IMR-90 (cell line): ENCODE results near the gene NOL6. TPM values are rescaled to one million over a fixed set of nuclear protein-coding genes. Genes with fewer than 3 reads are reported as not detected.

Experiments
- ATAC-seq: fragments of 200-7000 bp; cut with Tn5 transposase; 2 replicates; pipeline ENCODE4 v1.9.1; 2020; ENCODE audit warnings: low read depth, mild to moderate bottlenecking, moderate library complexity
- BruUV-seq: library from RNA; stranded (reverse); fragments of 400-500 nt; replicated peaks from 2 replicates; lab custom pipeline; 2021; lab: Mats Ljungman, UMichigan
- CTCF ChIA-PET: fragments of 300-600 bp; formaldehyde crosslinking; extraction: SDS; loops from one replicate; lab custom pipeline; 2021; ENCODE audit warnings: antibody characterized with exemption; lab: Yijun Ruan, JAX
- POLR2A ChIA-PET: fragments of 300-600 bp; sonication (Branson Sonifier 250); formaldehyde crosslinking; loops from one replicate; lab custom pipeline; 2022; ENCODE audit warnings: antibody characterized with exemption; ENCODE audit not compliant: unreplicated experiment; lab: Charles Lee
- DNase-seq: peaks from one replicate; pipeline ENCODE4 v3.0.0; 2013
- H2AFZ ChIP-seq: replicated peaks from 2 replicates; pipeline ENCODE3; 2013; ENCODE audit warnings: low read length, mild to moderate bottlenecking; ENCODE audit not compliant: poor library complexity
- H2AK5ac ChIP-seq: 2 replicates; pipeline ENCODE4 v1.6.1; 2013; ENCODE audit warnings: low read depth, low read length, inconsistent platforms
- H2AK9ac ChIP-seq: replicated peaks from 2 replicates; pipeline ENCODE3; 2013; ENCODE audit warnings: mild to moderate bottlenecking, low read depth, low read length, moderate library complexity; ENCODE audit not compliant: poor library complexity
- H2BK120ac ChIP-seq: 2 replicates; pipeline ENCODE4 v1.6.1; 2013; ENCODE audit warnings: low read depth, low read length, inconsistent platforms
- H2BK15ac ChIP-seq: 3 replicates; pipeline ENCODE4 v1.6.1; 2013; ENCODE audit warnings: low read depth, low read length, inconsistent platforms
- H2BK20ac ChIP-seq: 2 replicates; pipeline ENCODE4 v1.6.1; 2013; ENCODE audit warnings: low read depth, mild to moderate bottlenecking, inconsistent platforms, low read length, moderate library complexity
- H2BK5ac ChIP-seq: 2 replicates; pipeline ENCODE4 v1.6.1; 2013; ENCODE audit warnings: mild to moderate bottlenecking, low read depth, low read length, inconsistent platforms; ENCODE audit not compliant: poor library complexity, severe bottlenecking
- H3K14ac ChIP-seq: replicated peaks from 2 replicates; pipeline ENCODE4 v1.6.1; 2013; ENCODE audit warnings: low read depth, low read length, inconsistent platforms
- H3K18ac ChIP-seq: 2 replicates; pipeline ENCODE4 v1.6.1; 2013; ENCODE audit warnings: low read depth, low read length, control low read depth
- H3K23ac ChIP-seq: 2 replicates; pipeline ENCODE4 v1.6.1; 2013; ENCODE audit warnings: low read depth, low read length, inconsistent platforms
- H3K27ac ChIP-seq: 2 replicates; pipeline ENCODE4 v1.5.1; 2013; ENCODE audit warnings: mild to moderate bottlenecking, control low read depth, low read length; ENCODE audit not compliant: insufficient read depth
- H3K27me3 ChIP-seq: 2 replicates; pipeline ENCODE4 v1.6.1; 2013; ENCODE audit warnings: low read length; ENCODE audit not compliant: control insufficient read depth, insufficient read depth
- H3K36me3 ChIP-seq: 2 replicates; pipeline ENCODE4 v1.6.1; 2013; ENCODE audit warnings: low read length, mixed read lengths; ENCODE audit not compliant: control insufficient read depth, insufficient read depth
- H3K4ac ChIP-seq: 2 replicates; pipeline ENCODE4 v1.6.1; 2013; ENCODE audit warnings: low read depth, low read length, inconsistent platforms
- H3K4me1 ChIP-seq: 2 replicates; pipeline ENCODE4 v1.6.1; 2013; ENCODE audit warnings: low read length, mixed read lengths; ENCODE audit not compliant: control insufficient read depth, insufficient read depth
- H3K4me2 ChIP-seq: 2 replicates; pipeline ENCODE4 v1.6.1; 2013; ENCODE audit warnings: low read depth, mild to moderate bottlenecking, control low read depth, low read length, moderate library complexity
- H3K4me3 ChIP-seq: 2 replicates; pipeline ENCODE4 v1.5.1; 2013; ENCODE audit warnings: low read depth, mild to moderate bottlenecking, control low read depth, low read length, moderate library complexity; ENCODE audit not compliant: insufficient read depth
- H3K56ac ChIP-seq: 2 replicates; pipeline ENCODE4 v1.6.1; 2013; ENCODE audit warnings: low read length, inconsistent platforms; ENCODE audit not compliant: insufficient read depth; ENCODE audit errors: extremely low read depth
- H3K79me1 ChIP-seq, 2 experiments: 2 replicates each; pipeline ENCODE4 v1.6.1; 2013; ENCODE audit warnings: low read length in 2 of 2, inconsistent platforms in 1 of 2, low read depth in 1 of 2
- H3K9ac ChIP-seq: 2 replicates; pipeline ENCODE4 v1.6.1; 2013; ENCODE audit warnings: low read depth, low read length, control low read depth
- H3K9me1 ChIP-seq: 2 replicates; pipeline ENCODE4 v1.6.1; 2013; ENCODE audit warnings: low read length, inconsistent platforms; ENCODE audit not compliant: insufficient read depth
- H3K9me3 ChIP-seq: 2 replicates; pipeline ENCODE4 v1.6.1; 2013; ENCODE audit warnings: low read length; ENCODE audit not compliant: control insufficient read depth, insufficient read depth
- H4K20me1 ChIP-seq: 2 replicates; pipeline ENCODE4 v1.6.1; 2013; ENCODE audit warnings: low read length, inconsistent platforms; ENCODE audit not compliant: insufficient read depth
- H4K5ac ChIP-seq: 2 replicates; pipeline ENCODE4 v1.6.1; 2013; ENCODE audit warnings: mild to moderate bottlenecking, low read depth, low read length, control low read depth
- H4K8ac ChIP-seq, 2 experiments: 2 replicates each; pipeline ENCODE4 v1.6.1; 2013; ENCODE audit warnings: low read depth in 2 of 2, low read length in 2 of 2, control low read depth in 1 of 2, inconsistent platforms in 1 of 2
- H4K91ac ChIP-seq: 2 replicates; pipeline ENCODE4 v1.6.1; 2013; ENCODE audit warnings: low read depth, low read length, inconsistent platforms; ENCODE audit not compliant: insufficient read depth
- BHLHE40 ChIP-seq: fragments of 150-350 bp; IDR thresholded peaks from 2 replicates; pipeline ENCODE4 v1.6.1; 2016; ENCODE audit warnings: mild to moderate bottlenecking, low read depth, low read length
- CEBPB ChIP-seq: IDR thresholded peaks from 2 replicates; pipeline ENCODE4 v1.6.1; 2012; ENCODE audit warnings: low read depth, low read length, improper control_type of control experiment
- CHD1 ChIP-seq: IDR thresholded peaks from 2 replicates; pipeline ENCODE4 v1.6.1; 2012; ENCODE audit warnings: low read depth, low read length, improper control_type of control experiment
- CTCF ChIP-seq: conservative IDR thresholded peaks from 2 replicates; pipeline ENCODE4 v1.5.1; 2012; ENCODE audit warnings: mild to moderate bottlenecking, low read depth, low read length, improper control_type of control experiment
- ELK1 ChIP-seq: fragments of 150-350 bp; IDR thresholded peaks from 2 replicates; pipeline ENCODE4 v1.6.1; 2016; ENCODE audit warnings: low read depth, mild to moderate bottlenecking, low read length, moderate library complexity, borderline replicate concordance
- FOS ChIP-seq: fragments of 150-350 bp; IDR thresholded peaks from 2 replicates; pipeline ENCODE4 v1.6.1; 2016; ENCODE audit warnings: low read depth, low read length
- MAFK ChIP-seq: IDR thresholded peaks from 2 replicates; pipeline ENCODE4 v1.6.1; 2012; ENCODE audit warnings: low read depth, low read length, improper control_type of control experiment
- MAZ ChIP-seq: IDR thresholded peaks from 2 replicates; pipeline ENCODE4 v1.6.1; 2012; ENCODE audit warnings: low read depth, mild to moderate bottlenecking, low read length, improper control_type of control experiment, moderate library complexity, borderline replicate concordance
- MXI1 ChIP-seq: IDR thresholded peaks from 2 replicates; pipeline ENCODE4 v1.6.1; 2012; ENCODE audit warnings: low read depth, mild to moderate bottlenecking, low read length, moderate library complexity, borderline replicate concordance
- NFE2L2 ChIP-seq: fragments of 150-350 bp; IDR thresholded peaks from 2 replicates; pipeline ENCODE4 v1.6.1; 2016; ENCODE audit warnings: low read depth, mild to moderate bottlenecking, low read length
- POLR2A ChIP-seq: IDR thresholded peaks from 2 replicates; pipeline ENCODE4 v1.6.1; 2012; ENCODE audit warnings: mild to moderate bottlenecking, low read depth, low read length
- RAD21 ChIP-seq: IDR thresholded peaks from 2 replicates; pipeline ENCODE4 v1.6.1; 2012; ENCODE audit warnings: low read length, improper control_type of control experiment
- RCOR1 ChIP-seq: IDR thresholded peaks from 2 replicates; pipeline ENCODE4 v1.6.1; 2012; ENCODE audit warnings: mild to moderate bottlenecking, low read length, improper control_type of control experiment; ENCODE audit not compliant: insufficient replicate concordance
- RFX5 ChIP-seq: IDR thresholded peaks from 2 replicates; pipeline ENCODE4 v1.8.0; 2012; ENCODE audit warnings: low read depth, mild to moderate bottlenecking, low read length, moderate library complexity
- SMC3 ChIP-seq: fragments of 150-350 bp; IDR thresholded peaks from 2 replicates; pipeline ENCODE4 v1.6.1; 2016; ENCODE audit warnings: low read depth, mild to moderate bottlenecking, antibody characterized with exemption, low read length, moderate library complexity
- USF2 ChIP-seq: fragments of 150-350 bp; IDR thresholded peaks from 2 replicates; pipeline ENCODE4 v1.6.1; 2017; ENCODE audit warnings: mild to moderate bottlenecking, antibody characterized with exemption, low read length, low read depth
- WGBS, 2 experiments: methylation state at CpG; one replicate each; pipeline versions ENCODE4 v1.1.5 to v1.1.7; 2013; ENCODE audit warnings: missing lambda C conversion rate in 2 of 2; ENCODE audit not compliant: insufficient read length in 1 of 2; ENCODE audit errors: extremely low coverage in 2 of 2; 5-methylcytosine and 5-hydroxymethylcytosine counted together
- dilution Hi-C: fragments of 300-500 bp; cut with HindIII; formaldehyde crosslinking; loops from one replicate; pipeline ENCODE4 v1.14.3; 2018; ENCODE audit warnings: low sequenced_read_pairs; ENCODE audit not compliant: unreplicated experiment
- in situ Hi-C: fragments of 300-500 bp; cut with MboI; formaldehyde crosslinking; loops from 3 replicates; pipeline ENCODE4 v1.14.3; 2019; ENCODE audit warnings: low sequenced_read_pairs, inconsistent platforms, mixed read lengths
- intact Hi-C: fragments of 100-400 bp; cut with micrococcal nuclease; formaldehyde crosslinking; loops from 2 replicates; pipeline ENCODE4 v1.10.0; 2022
- polyA plus RNA-seq, 3 experiments: library from polyadenylated mRNA; depleted of rRNA; stranded (reverse); fragments of >200 nt; gene quantifications; 2 replicates each; pipeline ENCODE4 v1.2.3, GENCODE V29; 2012; ENCODE audit warnings: low replicate concordance in 1 of 3
- total RNA-seq: library from RNA; depleted of rRNA; stranded (reverse); fragments of >200 nt; gene quantifications from 2 replicates; pipeline ENCODE4 v1.2.3, GENCODE V29; 2012

Gene NOL6
- total and polyA plus RNA-seq, 2 of the 4 experiments (the other 2 are of a cell fraction) = 47.3 to 71.7 TPM

- peaks cover 19% of the 10 kb centered on the region for H3K27me3 ChIP-seq
- H3K56ac ChIP-seq = no peak overlapping the region
- no peaks in the 10 kb centered on the region for H3K36me3 ChIP-seq
- H2BK120ac ChIP-seq = no peak overlapping the region
- ATAC-seq (no peak), DNase-seq (no peak)
- H2BK15ac ChIP-seq = no peak overlapping the region
- H3K18ac ChIP-seq = no peak overlapping the region
- no peak overlapping the region for H4K5ac ChIP-seq
- no peak overlapping the region for H4K91ac ChIP-seq
- H4K8ac ChIP-seq = no peak overlapping the region
- H3K14ac ChIP-seq = no peak overlapping the region
- H3K4ac ChIP-seq = no peak overlapping the region
- H4K20me1 ChIP-seq = no peaks in the 10 kb centered on the region
- H3K4me2 ChIP-seq = no peak overlapping the region
- no peak overlapping the region for H3K4me3 ChIP-seq
- POLR2A ChIA-PET = no interaction called here
- in situ Hi-C loops (loop anchor here (25.0 kb wide), 1 partner anchor 294 kb away; no protein-coding TSS in a partner anchor), dilution Hi-C loops (no loop called here), intact Hi-C loops (no loop called here)
- no peak overlapping the region for H3K23ac ChIP-seq
- H2AFZ ChIP-seq = no peak overlapping the region
- no peak overlapping the region for H2BK20ac ChIP-seq
- H3K79me1 ChIP-seq = no peaks in the 10 kb centered on the region
- 67% methylated on average over 1 of the region's 8 CpGs; no CpG with 5 or more reads in 1 of the 2 experiments for WGBS, 2 experiments
- BruUV-seq = no TSS peak
- no peaks in the 10 kb centered on the region for H3K9me3 ChIP-seq
- no peak overlapping the region for H2AK9ac ChIP-seq
- H3K4me1 ChIP-seq = no peaks in the 10 kb centered on the region
- no peak overlapping the region for H2BK5ac ChIP-seq
- H2AK5ac ChIP-seq = no peak overlapping the region
- no peak overlapping the region for H3K9ac ChIP-seq
- no peak overlapping the region for H3K27ac ChIP-seq
- CTCF ChIA-PET = no interaction called here
- TF ChIP-seq MAZ = no peak
- TF ChIP-seq CHD1 = no peak
- TF ChIP-seq CTCF = no peak
- no peak for TF ChIP-seq RFX5
- no peak for TF ChIP-seq USF2
- TF ChIP-seq ELK1 = no peak
- TF ChIP-seq RAD21 = no peak
- no peak for TF ChIP-seq CEBPB
- TF ChIP-seq BHLHE40 = no peak
- no peak for TF ChIP-seq SMC3
- no peak for TF ChIP-seq RCOR1
- TF ChIP-seq MXI1 = no peak
- no peak for TF ChIP-seq FOS
- no peak for TF ChIP-seq NFE2L2
- no peak for TF ChIP-seq MAFK
- TF ChIP-seq POLR2A = no peak
- no peaks in the 10 kb centered on the region for H3K9me1 ChIP-seq
These were observed 55.6 kb downstream of the NOL6 start for GRCh38 chr9:33418090-33418489.
